Esophagus muscularis mucosa (tissue), 4 donors: Measurements from ENCODE around the gene CST11. TPM values are rescaled to one million over a fixed set of nuclear protein-coding genes. Genes with fewer than 3 reads are reported as not detected.

Experiments used
- DNase-seq: peaks from one replicate; pipeline ENCODE4 v3.0.0-alpha.2; 2017; ENCODE audit errors: extremely low spot score
- H3K27ac ChIP-seq, 4 donors: fragments of 200-600 bp; sonication (generic); replicated peaks in 1 of 4; 1 replicate in 3 of 4; 2 replicates in 1 of 4; pipeline ENCODE4 v1.5.1; 2016 to 2019; ENCODE audit warnings: mild to moderate bottlenecking in 1 of 4
- H3K27me3 ChIP-seq, 4 donors: fragments of 200-600 bp; sonication (generic); one replicate each; pipeline versions ENCODE4 v1.5.1 to v1.6.0; 2016 to 2019
- H3K36me3 ChIP-seq, 4 donors: fragments of 200-600 bp; sonication (generic); one replicate each; pipeline ENCODE4 v1.5.1; 2016 to 2019
- H3K4me1 ChIP-seq, 4 donors: fragments of 200-600 bp; sonication (generic); one replicate each; pipeline ENCODE4 v1.5.1; 2016 to 2019
- H3K4me3 ChIP-seq, 4 donors: fragments of 200-600 bp; sonication (generic); 1 replicate in 2 of 4; 2 replicates in 2 of 4; pipeline ENCODE4 v1.5.1; 2016 to 2019; ENCODE audit warnings: mild to moderate bottlenecking in 4 of 4, moderate library complexity in 1 of 4
- H3K9me3 ChIP-seq, 4 donors: fragments of 200-600 bp; sonication (generic); 1 replicate in 3 of 4; 2 replicates in 1 of 4; pipeline ENCODE4 v1.5.1; 2016 to 2019
- CTCF ChIP-seq, 3 experiments: fragments of 200-600 bp in 2 of 3; fragments of 450-650 bp in 1 of 3; sonication (generic) in 2 of 3; IDR thresholded peaks; one replicate each; pipeline ENCODE4 v1.5.1; 2017 to 2019; ENCODE audit warnings: antibody characterized with exemption in 3 of 3, mild to moderate bottlenecking in 2 of 3, moderate library complexity in 1 of 3
- EP300 ChIP-seq: sonication (generic); formaldehyde crosslinking; IDR thresholded peaks from one replicate; pipeline ENCODE4 v1.6.1; 2017; ENCODE audit warnings: antibody characterized with exemption
- POLR2A ChIP-seq: fragments of 450-650 bp; IDR thresholded peaks from one replicate; pipeline ENCODE4 v1.6.1; 2017; ENCODE audit warnings: antibody characterized with exemption, moderate library complexity, mild to moderate bottlenecking, low read depth
- POLR2AphosphoS5 ChIP-seq, 2 donors: sonication (generic); formaldehyde crosslinking; IDR thresholded peaks; one replicate each; pipeline ENCODE4 v1.6.1; 2017; ENCODE audit warnings: antibody characterized with exemption in 2 of 2
- WGBS: methylation state at CpG from one replicate; pipeline ENCODE4 v1.1.5; 2018; 5-methylcytosine and 5-hydroxymethylcytosine counted together
- intact Hi-C: fragments of 100-400 bp; cut with DNase I; formaldehyde crosslinking; loops from one replicate; pipeline ENCODE4 v1.15.1; 2023
- total RNA-seq, 4 donors: library from RNA; depleted of rRNA; stranded (reverse); fragments of >200 nt; gene quantifications; one replicate each; pipeline versions ENCODE4 v1.1.0 to v1.2.1, GENCODE V29; 2016

CST11 gene
- total RNA-seq, 4 donors from 2014 or later: not detected

GRCh38 chr20:23437126-23437899, 15.4 kb downstream of the CST11 start:
- H3K9me3 ChIP-seq: no peaks in the 10 kb centered on the region
- no peak overlapping the region for H3K4me3 ChIP-seq
- DNase-seq: no peak
- no peak overlapping the region for H3K27ac ChIP-seq
- H3K27me3 ChIP-seq: no peaks in the 10 kb centered on the region
- no peak for TF ChIP-seq EP300
- no peak for TF ChIP-seq POLR2A
- TF ChIP-seq CTCF (IDR thresholded peaks at IDR 0.05): no peak
- no peak for TF ChIP-seq POLR2AphosphoS5 (IDR thresholded peaks at IDR 0.05)
- H3K36me3 ChIP-seq: no peaks in the 10 kb centered on the region
- H3K4me1 ChIP-seq: peaks cover 0 to 28% (median 0%) of the 10 kb centered on the region in 4 donors
- 82% methylated on average over 9 of the region's 9 CpGs for WGBS
- intact Hi-C loops: no loop called here

GRCh38 chr20:23436681-23437080, 16.0 kb downstream of the CST11 start:
- no peaks in the 10 kb centered on the region for H3K27me3 ChIP-seq
- intact Hi-C loops: no loop called here
- DNase-seq: no peak
- H3K27ac ChIP-seq: peak overlapping the region in 1 of 4 donors; percentile 22
- WGBS: 62% methylated on average over 3 of the region's 3 CpGs
- peaks cover 0 to 21% (median 0%) of the 10 kb centered on the region in 4 donors for H3K4me1 ChIP-seq
- H3K9me3 ChIP-seq: no peaks in the 10 kb centered on the region
- TF ChIP-seq EP300 (no peak), CTCF (IDR thresholded peaks at IDR 0.05) (no peak), POLR2A (no peak), POLR2AphosphoS5 (IDR thresholded peaks at IDR 0.05) (no peak)
- no peaks in the 10 kb centered on the region for H3K36me3 ChIP-seq
- H3K4me3 ChIP-seq: no peak overlapping the region

DNA sequence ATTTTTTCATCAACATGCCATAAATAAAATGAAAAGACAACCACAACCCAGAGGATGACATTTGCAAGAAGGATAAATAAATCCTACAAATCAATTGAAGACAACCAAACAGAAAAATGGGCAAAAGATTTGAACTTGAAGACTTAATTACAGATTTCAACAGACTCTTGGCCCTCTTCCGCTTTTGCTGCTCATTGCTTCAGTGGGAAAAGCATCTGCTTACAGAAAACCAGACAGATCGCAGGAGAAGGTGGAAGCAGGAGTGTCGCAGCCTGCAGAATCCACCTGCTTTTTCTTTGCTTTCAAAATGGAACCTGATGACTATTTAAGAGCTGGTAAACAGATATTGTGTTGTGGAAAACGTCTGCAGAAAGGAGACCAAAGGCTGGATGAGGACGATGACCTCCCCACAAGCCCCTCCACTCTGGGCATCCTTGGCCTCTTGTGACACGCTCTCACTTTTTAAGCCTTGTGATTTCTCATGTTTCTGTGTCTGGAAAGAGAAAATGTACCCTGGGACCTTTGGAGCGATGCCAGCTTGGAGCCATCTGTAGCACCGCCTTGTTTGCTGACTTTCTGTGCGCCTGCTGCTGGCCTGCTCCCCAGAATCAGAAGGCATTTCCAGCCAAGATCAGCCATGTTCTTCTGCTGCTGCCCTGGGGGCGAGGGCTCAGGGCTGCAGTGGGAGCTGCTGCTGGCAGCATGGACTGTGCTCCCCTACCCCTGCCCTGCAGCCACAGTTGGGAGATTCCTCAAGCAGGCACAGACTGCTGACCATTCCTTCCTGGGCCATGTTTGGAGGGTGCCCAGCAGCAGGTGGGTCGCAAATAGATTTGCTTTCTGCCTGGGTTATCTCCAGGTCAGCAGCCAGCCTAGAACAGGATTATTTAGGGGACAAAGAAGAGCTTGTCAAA, 16.8 kb downstream of the CST11 start:
- Histone ChIP-seq H3K27me3 (no peaks in the 10 kb centered on the region), H3K27ac (peak overlapping the region in 1 of 4 donors; percentile 15), H3K4me1 (peaks cover 0 to 18% (median 0%) of the 10 kb centered on the region in 4 donors), H3K9me3 (no peaks in the 10 kb centered on the region), H3K4me3 (no peak overlapping the region), H3K36me3 (no peaks in the 10 kb centered on the region)
- no peak for TF ChIP-seq EP300
- TF ChIP-seq CTCF (IDR thresholded peaks at IDR 0.05): no peak
- no peak for TF ChIP-seq POLR2A
- no peak for TF ChIP-seq POLR2AphosphoS5 (IDR thresholded peaks at IDR 0.05)
- intact Hi-C loops: no loop called here
- WGBS: 66% methylated on average over 10 of the region's 11 CpGs
- peak; percentile 39 for DNase-seq

- H3K27me3 ChIP-seq: no peaks in the 10 kb centered on the region
- no peaks in the 10 kb centered on the region for H3K36me3 ChIP-seq
- H3K27ac ChIP-seq: no peak overlapping the region
- TF ChIP-seq POLR2A: no peak
- no peak for TF ChIP-seq POLR2AphosphoS5 (IDR thresholded peaks at IDR 0.05)
- no peak for TF ChIP-seq EP300
- no peak for TF ChIP-seq CTCF (IDR thresholded peaks at IDR 0.05)
- peaks cover 0 to 18% (median 0%) of the 10 kb centered on the region in 4 donors for H3K4me1 ChIP-seq
- WGBS: 98% methylated on average over 7 of the region's 7 CpGs
- peak; percentile 47 for DNase-seq
- intact Hi-C loops: no loop called here
- H3K4me3 ChIP-seq: no peak overlapping the region
- H3K9me3 ChIP-seq: no peaks in the 10 kb centered on the region
These were observed 18.0 kb downstream of the CST11 start for GRCh38 chr20:23434521-23435313.
